H9 (cell line): ENCODE measurements around the gene ERVW-1. TPM values are rescaled to one million over a fixed set of nuclear protein-coding genes. Genes with fewer than 3 reads are reported as not detected.
"Not testable (repeated sequence)": the region's sequence is repeated elsewhere in the genome, so short reads cannot be mapped to it uniquely, and the experiment has no call there.

ENCODE experiments used
- DNase-seq: peaks from one replicate; pipeline ENCODE4 v3.0.0-alpha.2; 2017
- H2AFZ ChIP-seq: one replicate; pipeline ENCODE4 v1.6.1; 2013; ENCODE audit warnings: mild to moderate bottlenecking, low read length, control low read depth, moderate library complexity
- H2AK5ac ChIP-seq: 2 replicates; pipeline ENCODE4 v1.6.1; 2013; ENCODE audit warnings: low read length, control low read depth, mixed read lengths; ENCODE audit not compliant: insufficient read length
- H2BK120ac ChIP-seq: one replicate; pipeline ENCODE4 v1.6.1; 2013; ENCODE audit warnings: low read depth, mild to moderate bottlenecking, low read length, control low read depth, inconsistent platforms; ENCODE audit not compliant: poor library complexity, severe bottlenecking
- H2BK12ac ChIP-seq: 2 replicates; pipeline ENCODE4 v1.6.1; 2013; ENCODE audit warnings: low read length, control low read depth, mixed read lengths, low read depth; ENCODE audit not compliant: insufficient read length
- H2BK15ac ChIP-seq: 2 replicates; pipeline ENCODE4 v1.6.1; 2013; ENCODE audit warnings: low read depth, low read length, control low read depth
- H2BK20ac ChIP-seq: one replicate; pipeline ENCODE4 v1.6.1; 2013; ENCODE audit warnings: low read depth, mild to moderate bottlenecking, low read length, control low read depth, inconsistent platforms; ENCODE audit not compliant: poor library complexity, severe bottlenecking
- H2BK5ac ChIP-seq: 2 replicates; pipeline ENCODE4 v1.6.1; 2013; ENCODE audit warnings: low read length, control low read depth, mixed read lengths; ENCODE audit not compliant: insufficient read length
- H3K14ac ChIP-seq: 2 replicates; pipeline ENCODE4 v1.6.1; 2013; ENCODE audit warnings: low read length, control low read depth; ENCODE audit not compliant: insufficient read depth
- H3K18ac ChIP-seq: 2 replicates; pipeline ENCODE4 v1.6.1; 2013; ENCODE audit warnings: low read depth, mild to moderate bottlenecking, mixed read lengths, low read length, control low read depth; ENCODE audit not compliant: insufficient read length
- H3K23ac ChIP-seq: 2 replicates; pipeline ENCODE4 v1.6.1; 2013; ENCODE audit warnings: low read length, control low read depth, mixed read lengths, low read depth; ENCODE audit not compliant: insufficient read length
- H3K23me2 ChIP-seq: 2 replicates; pipeline ENCODE4 v1.6.1; 2013; ENCODE audit warnings: low read depth, mild to moderate bottlenecking, mixed read lengths, low read length, control low read depth; ENCODE audit not compliant: insufficient read length, poor library complexity, severe bottlenecking
- H3K27ac ChIP-seq: 2 replicates; pipeline ENCODE4 v1.5.1; 2013; ENCODE audit warnings: low read length, control low read depth, mixed read lengths, low read depth; ENCODE audit not compliant: insufficient read length
- H3K27me3 ChIP-seq: 2 replicates; pipeline ENCODE4 v1.6.1; 2013; ENCODE audit warnings: low read length, control low read depth, inconsistent platforms; ENCODE audit not compliant: insufficient read depth
- H3K4ac ChIP-seq: 2 replicates; pipeline ENCODE4 v1.6.1; 2013; ENCODE audit warnings: low read depth, mild to moderate bottlenecking, control low read depth, inconsistent platforms, low read length, moderate library complexity
- H3K4me1 ChIP-seq: 2 replicates; pipeline ENCODE4 v1.6.1; 2013; ENCODE audit warnings: low read length, control low read depth, inconsistent platforms; ENCODE audit not compliant: insufficient read depth
- H3K4me2 ChIP-seq: 2 replicates; pipeline ENCODE4 v1.6.1; 2013; ENCODE audit warnings: low read length, control low read depth, mixed read lengths; ENCODE audit not compliant: insufficient read length, insufficient read depth
- H3K56ac ChIP-seq: 2 replicates; pipeline ENCODE4 v1.6.1; 2013; ENCODE audit warnings: low read depth, mild to moderate bottlenecking, mixed read lengths, low read length, control low read depth; ENCODE audit not compliant: insufficient read length
- H3K79me1 ChIP-seq: 2 replicates; pipeline ENCODE4 v1.6.1; 2013; ENCODE audit warnings: low read depth, mild to moderate bottlenecking, moderate library complexity, low read length, control low read depth, inconsistent platforms; ENCODE audit not compliant: insufficient read depth, poor library complexity, severe bottlenecking
- H3K79me2 ChIP-seq: 2 replicates; pipeline ENCODE4 v1.6.1; 2013; ENCODE audit warnings: low read length, control low read depth, inconsistent platforms; ENCODE audit not compliant: insufficient read depth
- H3K9ac ChIP-seq: 2 replicates; pipeline ENCODE4 v1.6.1; 2013; ENCODE audit warnings: low read length, control low read depth, mixed read lengths; ENCODE audit not compliant: insufficient read length; ENCODE audit errors: extremely low read depth
- H3K9me3 ChIP-seq: one replicate; pipeline ENCODE4 v1.6.1; 2013; ENCODE audit warnings: low read depth, low read length, inconsistent platforms; ENCODE audit not compliant: control insufficient read depth
- H3T11ph ChIP-seq: one replicate; pipeline ENCODE4 v1.6.1; 2013; ENCODE audit warnings: mild to moderate bottlenecking, low read length, control low read depth, inconsistent platforms
- H4K20me1 ChIP-seq: one replicate; pipeline ENCODE4 v1.6.1; 2013; ENCODE audit not compliant: control insufficient read depth, insufficient read length, insufficient read depth
- H4K5ac ChIP-seq: 2 replicates; pipeline ENCODE4 v1.6.1; 2013; ENCODE audit warnings: low read depth, mild to moderate bottlenecking, mixed read lengths, low read length, control low read depth; ENCODE audit not compliant: insufficient read length
- H4K8ac ChIP-seq: replicated peaks from 2 replicates; pipeline ENCODE4 v1.6.1; 2013; ENCODE audit warnings: low read length, control low read depth, mixed read lengths, low read depth; ENCODE audit not compliant: insufficient read length
- H4K91ac ChIP-seq: 2 replicates; pipeline ENCODE4 v1.6.1; 2013; ENCODE audit warnings: low read depth, mild to moderate bottlenecking, moderate library complexity, mixed read lengths, low read length, control low read depth; ENCODE audit not compliant: insufficient read length
- H3K27ac Mint-ChIP-seq, 3 experiments: 2 replicates in 2 of 3; 3 replicates in 1 of 3; pipeline ENCODE4 v1.8.0; 2020 to 2021; ENCODE audit warnings: mixed read lengths in 3 of 3, mild to moderate bottlenecking in 1 of 3, moderate library complexity in 1 of 3
- H3K27me3 Mint-ChIP-seq: 2 replicates; pipeline ENCODE4 v1.8.0; 2021; ENCODE audit warnings: low read depth, mild to moderate bottlenecking, moderate library complexity, mixed read lengths
- H3K36me3 Mint-ChIP-seq, 3 experiments: 2 replicates in 2 of 3; 3 replicates in 1 of 3; pipeline ENCODE4 v1.8.0; 2020 to 2021; ENCODE audit warnings: low read depth in 3 of 3, mixed read lengths in 3 of 3; ENCODE audit not compliant: insufficient read depth in 1 of 3
- H3K4me1 Mint-ChIP-seq, 2 experiments: 2 replicates each; pipeline ENCODE4 v1.8.0; 2020; ENCODE audit warnings: mixed read lengths in 2 of 2
- H3K4me3 Mint-ChIP-seq, 2 experiments: 2 replicates in 1 of 2; 3 replicates in 1 of 2; pipeline ENCODE4 v1.8.0; 2020 to 2021; ENCODE audit warnings: mild to moderate bottlenecking in 2 of 2, mixed read lengths in 2 of 2, moderate library complexity in 1 of 2
- H3K9me3 Mint-ChIP-seq, 2 experiments: 2 replicates in 1 of 2; 3 replicates in 1 of 2; pipeline ENCODE4 v1.8.0; 2020; ENCODE audit warnings: mild to moderate bottlenecking in 2 of 2, mixed read lengths in 2 of 2, moderate library complexity in 1 of 2
- WGBS: extraction: QIAGEN DNeasy Blood & Tissue Kit; methylation state at CpG from one replicate; pipeline ENCODE4 v1.1.7; 2013; ENCODE audit warnings: missing lambda C conversion rate, low lambda C conversion rate, mixed read lengths; ENCODE audit not compliant: insufficient read length; ENCODE audit errors: extremely low coverage; 5-methylcytosine and 5-hydroxymethylcytosine counted together
- total RNA-seq: library from RNA; stranded (reverse); gene quantifications from 2 replicates; pipeline ENCODE4 v1.2.1, GENCODE V29; 2021

ERVW-1 gene
- total RNA-seq, 1 experiment from 2014 or later, result not detected

DNA sequence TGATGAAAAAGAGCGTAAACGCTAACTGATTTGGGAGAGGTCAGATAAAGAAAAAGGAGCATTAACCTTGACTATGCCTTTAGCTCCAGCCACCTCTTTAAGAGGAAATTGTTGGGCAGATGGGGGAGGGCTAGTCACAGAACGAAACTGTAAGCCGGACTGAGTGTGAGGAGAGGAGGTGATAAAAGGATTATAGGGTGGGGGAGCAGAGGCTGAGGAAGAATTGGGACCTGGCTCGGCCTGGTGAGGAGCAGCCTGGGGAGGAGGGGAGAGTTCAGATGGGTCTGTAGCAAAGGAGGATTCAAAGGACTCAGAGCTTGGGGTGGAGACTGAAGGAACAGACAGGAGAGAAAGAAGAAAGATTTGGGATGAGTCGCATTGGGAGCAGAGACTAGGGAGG is 5.9 kb upstream of the ERVW-1 start:
- H3K4me3 Mint-ChIP-seq, H4K91ac ChIP-seq, H3K23ac ChIP-seq, H2BK20ac ChIP-seq, H3K4me2 ChIP-seq, H2BK15ac ChIP-seq, H3K9me3 Mint-ChIP-seq, H3K79me2 ChIP-seq, H2AK5ac ChIP-seq, DNase-seq, H4K8ac ChIP-seq, H2AFZ ChIP-seq, H3K4me1 Mint-ChIP-seq, H3K27me3 Mint-ChIP-seq, H3K79me1 ChIP-seq, H3K23me2 ChIP-seq, H2BK120ac ChIP-seq, H3K4ac ChIP-seq, H3K14ac ChIP-seq, H3K27ac Mint-ChIP-seq, H3K4me1 ChIP-seq, H2BK12ac ChIP-seq, H3T11ph ChIP-seq, H3K9ac ChIP-seq, H3K56ac ChIP-seq, H2BK5ac ChIP-seq, H3K27ac ChIP-seq, H4K20me1 ChIP-seq, H4K5ac ChIP-seq, H3K9me3 ChIP-seq, H3K27me3 ChIP-seq, H3K18ac ChIP-seq: not testable (repeated sequence)
- no CpG with 5 or more reads among the region's 6 CpGs for WGBS
- peaks cover 12 to 27% (median 21%) of the 10 kb centered on the region in 3 experiments; a peak in 6 of 7 replicates for H3K36me3 Mint-ChIP-seq

DNA sequence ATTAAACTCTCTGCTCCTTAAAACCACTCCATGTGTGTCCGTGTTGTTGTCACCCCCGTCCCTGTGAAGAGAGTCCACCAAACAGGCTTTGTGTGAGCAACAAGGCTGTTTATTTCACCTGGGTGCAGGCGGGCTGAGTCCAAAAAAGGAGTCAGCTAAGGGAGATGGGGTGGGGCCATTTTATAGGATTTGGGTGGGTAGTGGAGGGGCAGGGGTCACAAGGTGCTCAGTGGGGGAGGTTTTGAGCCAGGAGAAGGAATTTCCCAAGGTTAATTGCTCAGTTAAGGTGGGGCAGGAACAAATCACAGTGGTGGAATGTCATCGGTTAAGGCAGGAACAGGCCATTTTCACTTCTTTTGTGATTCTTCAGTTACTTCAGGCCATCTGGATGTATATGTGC is 1.4 kb upstream of the ERVW-1 start:
- H2BK15ac ChIP-seq, H3K79me1 ChIP-seq, H4K20me1 ChIP-seq, H3K9me3 ChIP-seq, H3K27me3 Mint-ChIP-seq, H2BK5ac ChIP-seq, H2AK5ac ChIP-seq, H3K4me2 ChIP-seq, H4K8ac ChIP-seq, H4K5ac ChIP-seq, H3K4ac ChIP-seq, H3K56ac ChIP-seq, H3K4me3 Mint-ChIP-seq, H3K14ac ChIP-seq, H3K4me1 ChIP-seq, H3K27me3 ChIP-seq, H3K36me3 Mint-ChIP-seq, H3K23ac ChIP-seq, H3K18ac ChIP-seq, H2BK120ac ChIP-seq, H3K23me2 ChIP-seq, H3K9me3 Mint-ChIP-seq, H2BK12ac ChIP-seq, DNase-seq, H3K9ac ChIP-seq, H2AFZ ChIP-seq, H3K27ac ChIP-seq, H3K79me2 ChIP-seq, H4K91ac ChIP-seq, H2BK20ac ChIP-seq, H3T11ph ChIP-seq: not testable (repeated sequence)
- peak overlapping the region in 1 of 3 experiments; percentile 42; a peak in 1 of 7 replicates for H3K27ac Mint-ChIP-seq
- no CpG with 5 or more reads among the region's 4 CpGs for WGBS
- peaks cover 7 to 12% of the 10 kb centered on the region in 2 experiments for H3K4me1 Mint-ChIP-seq
